ENCODE measurements around the gene NUCKS1. TPM values are rescaled to one million over a fixed set of nuclear protein-coding genes. Genes with fewer than 3 reads are reported as not detected.

NUCKS1 gene
- polyA plus RNA-seq, 1 donor: 106 TPM

GRCh38 chr1:205701420-205701819 lies 48.6 kb downstream of the NUCKS1 start:
- Histone ChIP-seq H3K9me3 (ENCODE audit: control insufficient read depth, low read depth, low read length) (no peaks in the 10 kb centered on the region), H3K27me3 (ENCODE audit: control insufficient read depth, insufficient read depth, low read length) (no peaks in the 10 kb centered on the region), H3K4me1 (ENCODE audit: control insufficient read depth, insufficient read depth, low read length) (peaks cover 6% of the 10 kb centered on the region), H3K36me3 (ENCODE audit: control insufficient read depth, insufficient read depth, low read length) (no peaks in the 10 kb centered on the region), H3K27ac (ENCODE audit: low read length) (no peak overlapping the region), H3K4me3 (ENCODE audit: low read length) (no peak overlapping the region)
- DNase-seq: no peak
- WGBS (ENCODE audit: insufficient coverage, low lambda C conversion rate): no CpG with 5 or more reads among the region's 2 CpGs

- DNase-seq: peak in 1 of 2 donors; percentile 40
- no CpG with 5 or more reads among the region's 2 CpGs for WGBS (ENCODE audit: insufficient coverage, low lambda C conversion rate)
- no peaks in the 10 kb centered on the region for H3K36me3 ChIP-seq (ENCODE audit: control insufficient read depth, insufficient read depth, low read length)
- no peak overlapping the region for H3K27ac ChIP-seq (ENCODE audit: low read length)
- no peaks in the 10 kb centered on the region for H3K27me3 ChIP-seq (ENCODE audit: control insufficient read depth, insufficient read depth, low read length)
- H3K9me3 ChIP-seq (ENCODE audit: control insufficient read depth, low read depth, low read length): no peaks in the 10 kb centered on the region
- H3K4me1 ChIP-seq (ENCODE audit: control insufficient read depth, insufficient read depth, low read length): peaks cover 6% of the 10 kb centered on the region
- no peak overlapping the region for H3K4me3 ChIP-seq (ENCODE audit: low read length)
These were observed 49.0 kb downstream of the NUCKS1 start for GRCh38 chr1:205700865-205701401.

GRCh38 chr1:205699416-205699815 lies 50.6 kb downstream of the NUCKS1 start:
- H3K4me3 ChIP-seq (ENCODE audit: low read length): no peak overlapping the region
- H3K4me1 ChIP-seq (ENCODE audit: control insufficient read depth, insufficient read depth, low read length): peaks cover 6% of the 10 kb centered on the region
- no peak for DNase-seq
- no peaks in the 10 kb centered on the region for H3K27me3 ChIP-seq (ENCODE audit: control insufficient read depth, insufficient read depth, low read length)
- H3K36me3 ChIP-seq (ENCODE audit: control insufficient read depth, insufficient read depth, low read length): no peaks in the 10 kb centered on the region
- WGBS (ENCODE audit: insufficient coverage, low lambda C conversion rate): no CpG with 5 or more reads among the region's 4 CpGs
- no peaks in the 10 kb centered on the region for H3K9me3 ChIP-seq (ENCODE audit: control insufficient read depth, low read depth, low read length)
- no peak overlapping the region for H3K27ac ChIP-seq (ENCODE audit: low read length)

- 100% methylated on average over 1 of the region's 4 CpGs for WGBS (ENCODE audit: insufficient coverage, low lambda C conversion rate)
- no peak for DNase-seq
- no peaks in the 10 kb centered on the region for H3K9me3 ChIP-seq (ENCODE audit: control insufficient read depth, low read depth, low read length)
- H3K4me3 ChIP-seq (ENCODE audit: low read length): no peak overlapping the region
- peaks cover 6% of the 10 kb centered on the region for H3K4me1 ChIP-seq (ENCODE audit: control insufficient read depth, insufficient read depth, low read length)
- H3K27me3 ChIP-seq (ENCODE audit: control insufficient read depth, insufficient read depth, low read length): no peaks in the 10 kb centered on the region
- no peaks in the 10 kb centered on the region for H3K36me3 ChIP-seq (ENCODE audit: control insufficient read depth, insufficient read depth, low read length)
- H3K27ac ChIP-seq (ENCODE audit: low read length): no peak overlapping the region
These were observed 51.1 kb downstream of the NUCKS1 start for GRCh38 chr1:205698921-205699320.

- Histone ChIP-seq H3K27ac (ENCODE audit: low read length) (no peak overlapping the region), H3K27me3 (ENCODE audit: control insufficient read depth, insufficient read depth, low read length) (no peaks in the 10 kb centered on the region), H3K4me1 (ENCODE audit: control insufficient read depth, insufficient read depth, low read length) (peaks cover 10% of the 10 kb centered on the region), H3K9me3 (ENCODE audit: control insufficient read depth, low read depth, low read length) (no peaks in the 10 kb centered on the region), H3K36me3 (ENCODE audit: control insufficient read depth, insufficient read depth, low read length) (no peaks in the 10 kb centered on the region), H3K4me3 (ENCODE audit: low read length) (no peak overlapping the region)
- WGBS (ENCODE audit: insufficient coverage, low lambda C conversion rate): 40% methylated on average over 2 of the region's 12 CpGs
- DNase-seq: no peak
These were observed 56.5 kb downstream of the NUCKS1 start for GRCh38 chr1:205693421-205693991.

- H3K27ac ChIP-seq (ENCODE audit: low read length): no peak overlapping the region
- H3K9me3 ChIP-seq (ENCODE audit: control insufficient read depth, low read depth, low read length): no peaks in the 10 kb centered on the region
- no CpG with 5 or more reads among the region's 6 CpGs for WGBS (ENCODE audit: insufficient coverage, low lambda C conversion rate)
- no peak for DNase-seq
- peaks cover 9% of the 10 kb centered on the region for H3K4me1 ChIP-seq (ENCODE audit: control insufficient read depth, insufficient read depth, low read length)
- no peaks in the 10 kb centered on the region for H3K36me3 ChIP-seq (ENCODE audit: control insufficient read depth, insufficient read depth, low read length)
- no peaks in the 10 kb centered on the region for H3K27me3 ChIP-seq (ENCODE audit: control insufficient read depth, insufficient read depth, low read length)
- H3K4me3 ChIP-seq (ENCODE audit: low read length): no peak overlapping the region
These were observed 57.6 kb downstream of the NUCKS1 start for GRCh38 chr1:205692423-205692822.

- peak; percentile 77 to 87 for DNase-seq
- Histone ChIP-seq H3K9me3 (ENCODE audit: control insufficient read depth, low read depth, low read length) (no peaks in the 10 kb centered on the region), H3K36me3 (ENCODE audit: control insufficient read depth, insufficient read depth, low read length) (no peaks in the 10 kb centered on the region), H3K4me1 (ENCODE audit: control insufficient read depth, insufficient read depth, low read length) (peaks cover 5% of the 10 kb centered on the region), H3K4me3 (ENCODE audit: low read length) (no peak overlapping the region), H3K27me3 (ENCODE audit: control insufficient read depth, insufficient read depth, low read length) (no peaks in the 10 kb centered on the region), H3K27ac (ENCODE audit: low read length) (peak overlapping the region; percentile 6)
- no CpG with 5 or more reads among the region's 8 CpGs for WGBS (ENCODE audit: insufficient coverage, low lambda C conversion rate)
These were observed 59.7 kb downstream of the NUCKS1 start for GRCh38 chr1:205690122-205690756.

- Histone ChIP-seq H3K27ac (ENCODE audit: low read length) (no peak overlapping the region), H3K27me3 (ENCODE audit: control insufficient read depth, insufficient read depth, low read length) (no peaks in the 10 kb centered on the region), H3K9me3 (ENCODE audit: control insufficient read depth, low read depth, low read length) (no peaks in the 10 kb centered on the region), H3K4me3 (ENCODE audit: low read length) (no peak overlapping the region), H3K4me1 (ENCODE audit: control insufficient read depth, insufficient read depth, low read length) (peaks cover 5% of the 10 kb centered on the region), H3K36me3 (ENCODE audit: control insufficient read depth, insufficient read depth, low read length) (no peaks in the 10 kb centered on the region)
- no peak for DNase-seq
- 83% methylated on average over 2 of the region's 5 CpGs for WGBS (ENCODE audit: insufficient coverage, low lambda C conversion rate)
These were observed 60.5 kb downstream of the NUCKS1 start for GRCh38 chr1:205689479-205689878.

- no peaks in the 10 kb centered on the region for H3K36me3 ChIP-seq (ENCODE audit: control insufficient read depth, insufficient read depth, low read length)
These were observed 61.6 kb downstream of the NUCKS1 start for GRCh38 chr1:205688171-205689080.

GRCh38 chr1:205687242-205687641 lies 62.7 kb downstream of the NUCKS1 start:
- peaks cover 5% of the 10 kb centered on the region for H3K4me1 ChIP-seq (ENCODE audit: control insufficient read depth, insufficient read depth, low read length)
- WGBS (ENCODE audit: insufficient coverage, low lambda C conversion rate): no CpG with 5 or more reads among the region's 2 CpGs
- no peaks in the 10 kb centered on the region for H3K9me3 ChIP-seq (ENCODE audit: control insufficient read depth, low read depth, low read length)
- H3K36me3 ChIP-seq (ENCODE audit: control insufficient read depth, insufficient read depth, low read length): no peaks in the 10 kb centered on the region
- DNase-seq: no peak
- H3K27ac ChIP-seq (ENCODE audit: low read length): no peak overlapping the region
- H3K27me3 ChIP-seq (ENCODE audit: control insufficient read depth, insufficient read depth, low read length): no peaks in the 10 kb centered on the region
- H3K4me3 ChIP-seq (ENCODE audit: low read length): no peak overlapping the region

More at GRCh38 chr1:205688171-205689080, 61.6 kb downstream of the NUCKS1 start:
- WGBS (ENCODE audit: insufficient coverage, low lambda C conversion rate): 67% methylated on average over 1 of the region's 7 CpGs
- H3K4me3 ChIP-seq (ENCODE audit: low read length): no peak overlapping the region
- peaks cover 5% of the 10 kb centered on the region for H3K4me1 ChIP-seq (ENCODE audit: control insufficient read depth, insufficient read depth, low read length)
- DNase-seq: no peak
- H3K9me3 ChIP-seq (ENCODE audit: control insufficient read depth, low read depth, low read length): no peaks in the 10 kb centered on the region
- no peak overlapping the region for H3K27ac ChIP-seq (ENCODE audit: low read length)
- no peaks in the 10 kb centered on the region for H3K27me3 ChIP-seq (ENCODE audit: control insufficient read depth, insufficient read depth, low read length)

All from large intestine (tissue), 3 donors.